ENCODE measurements around the gene DCD.

- TF ChIP-seq CTCF (IDR thresholded peaks at IDR 0.05): peak in 5 of 6 experiments; percentile 15 to 38 (median 28)
- TF ChIP-seq POLR2AphosphoS5 (IDR thresholded peaks at IDR 0.05): no peak
- no peak for TF ChIP-seq EP300 (IDR thresholded peaks at IDR 0.05)
- no peak for TF ChIP-seq POLR2A (IDR thresholded peaks at IDR 0.05)
Measured at GRCh38 chr12:54680374-54680773, 32.2 kb upstream of the DCD start.

All from upper lobe of left lung (tissue), 4 donors.